H9 (cell line): ENCODE measurements around the gene COL5A3. TPM values are rescaled to one million over a fixed set of nuclear protein-coding genes. Genes with fewer than 3 reads are reported as not detected.

ENCODE experiments used
- DNase-seq: peaks from one replicate; pipeline ENCODE4 v3.0.0-alpha.2; 2017
- H2AFZ ChIP-seq: one replicate; pipeline ENCODE4 v1.6.1; 2013; ENCODE audit warnings: mild to moderate bottlenecking, low read length, control low read depth, moderate library complexity
- H2AK5ac ChIP-seq: 2 replicates; pipeline ENCODE4 v1.6.1; 2013; ENCODE audit warnings: low read length, control low read depth, mixed read lengths; ENCODE audit not compliant: insufficient read length
- H2BK120ac ChIP-seq: one replicate; pipeline ENCODE4 v1.6.1; 2013; ENCODE audit warnings: low read depth, mild to moderate bottlenecking, low read length, control low read depth, inconsistent platforms; ENCODE audit not compliant: poor library complexity, severe bottlenecking
- H2BK12ac ChIP-seq: 2 replicates; pipeline ENCODE4 v1.6.1; 2013; ENCODE audit warnings: low read length, control low read depth, mixed read lengths, low read depth; ENCODE audit not compliant: insufficient read length
- H2BK15ac ChIP-seq: 2 replicates; pipeline ENCODE4 v1.6.1; 2013; ENCODE audit warnings: low read depth, low read length, control low read depth
- H2BK20ac ChIP-seq: one replicate; pipeline ENCODE4 v1.6.1; 2013; ENCODE audit warnings: low read depth, mild to moderate bottlenecking, low read length, control low read depth, inconsistent platforms; ENCODE audit not compliant: poor library complexity, severe bottlenecking
- H2BK5ac ChIP-seq: 2 replicates; pipeline ENCODE4 v1.6.1; 2013; ENCODE audit warnings: low read length, control low read depth, mixed read lengths; ENCODE audit not compliant: insufficient read length
- H3K14ac ChIP-seq: 2 replicates; pipeline ENCODE4 v1.6.1; 2013; ENCODE audit warnings: low read length, control low read depth; ENCODE audit not compliant: insufficient read depth
- H3K18ac ChIP-seq: 2 replicates; pipeline ENCODE4 v1.6.1; 2013; ENCODE audit warnings: low read depth, mild to moderate bottlenecking, mixed read lengths, low read length, control low read depth; ENCODE audit not compliant: insufficient read length
- H3K23ac ChIP-seq: 2 replicates; pipeline ENCODE4 v1.6.1; 2013; ENCODE audit warnings: low read length, control low read depth, mixed read lengths, low read depth; ENCODE audit not compliant: insufficient read length
- H3K23me2 ChIP-seq: 2 replicates; pipeline ENCODE4 v1.6.1; 2013; ENCODE audit warnings: low read depth, mild to moderate bottlenecking, mixed read lengths, low read length, control low read depth; ENCODE audit not compliant: insufficient read length, poor library complexity, severe bottlenecking
- H3K27ac ChIP-seq: 2 replicates; pipeline ENCODE4 v1.5.1; 2013; ENCODE audit warnings: low read length, control low read depth, mixed read lengths, low read depth; ENCODE audit not compliant: insufficient read length
- H3K27me3 ChIP-seq: 2 replicates; pipeline ENCODE4 v1.6.1; 2013; ENCODE audit warnings: low read length, control low read depth, inconsistent platforms; ENCODE audit not compliant: insufficient read depth
- H3K4ac ChIP-seq: 2 replicates; pipeline ENCODE4 v1.6.1; 2013; ENCODE audit warnings: low read depth, mild to moderate bottlenecking, control low read depth, inconsistent platforms, low read length, moderate library complexity
- H3K4me1 ChIP-seq: 2 replicates; pipeline ENCODE4 v1.6.1; 2013; ENCODE audit warnings: low read length, control low read depth, inconsistent platforms; ENCODE audit not compliant: insufficient read depth
- H3K4me2 ChIP-seq: 2 replicates; pipeline ENCODE4 v1.6.1; 2013; ENCODE audit warnings: low read length, control low read depth, mixed read lengths; ENCODE audit not compliant: insufficient read length, insufficient read depth
- H3K56ac ChIP-seq: 2 replicates; pipeline ENCODE4 v1.6.1; 2013; ENCODE audit warnings: low read depth, mild to moderate bottlenecking, mixed read lengths, low read length, control low read depth; ENCODE audit not compliant: insufficient read length
- H3K79me1 ChIP-seq: 2 replicates; pipeline ENCODE4 v1.6.1; 2013; ENCODE audit warnings: low read depth, mild to moderate bottlenecking, moderate library complexity, low read length, control low read depth, inconsistent platforms; ENCODE audit not compliant: insufficient read depth, poor library complexity, severe bottlenecking
- H3K79me2 ChIP-seq: 2 replicates; pipeline ENCODE4 v1.6.1; 2013; ENCODE audit warnings: low read length, control low read depth, inconsistent platforms; ENCODE audit not compliant: insufficient read depth
- H3K9ac ChIP-seq: 2 replicates; pipeline ENCODE4 v1.6.1; 2013; ENCODE audit warnings: low read length, control low read depth, mixed read lengths; ENCODE audit not compliant: insufficient read length; ENCODE audit errors: extremely low read depth
- H3K9me3 ChIP-seq: one replicate; pipeline ENCODE4 v1.6.1; 2013; ENCODE audit warnings: low read depth, low read length, inconsistent platforms; ENCODE audit not compliant: control insufficient read depth
- H3T11ph ChIP-seq: one replicate; pipeline ENCODE4 v1.6.1; 2013; ENCODE audit warnings: mild to moderate bottlenecking, low read length, control low read depth, inconsistent platforms
- H4K20me1 ChIP-seq: one replicate; pipeline ENCODE4 v1.6.1; 2013; ENCODE audit not compliant: control insufficient read depth, insufficient read length, insufficient read depth
- H4K5ac ChIP-seq: 2 replicates; pipeline ENCODE4 v1.6.1; 2013; ENCODE audit warnings: low read depth, mild to moderate bottlenecking, mixed read lengths, low read length, control low read depth; ENCODE audit not compliant: insufficient read length
- H4K8ac ChIP-seq: replicated peaks from 2 replicates; pipeline ENCODE4 v1.6.1; 2013; ENCODE audit warnings: low read length, control low read depth, mixed read lengths, low read depth; ENCODE audit not compliant: insufficient read length
- H4K91ac ChIP-seq: 2 replicates; pipeline ENCODE4 v1.6.1; 2013; ENCODE audit warnings: low read depth, mild to moderate bottlenecking, moderate library complexity, mixed read lengths, low read length, control low read depth; ENCODE audit not compliant: insufficient read length
- H3K27ac Mint-ChIP-seq, 3 experiments: 2 replicates in 2 of 3; 3 replicates in 1 of 3; pipeline ENCODE4 v1.8.0; 2020 to 2021; ENCODE audit warnings: mixed read lengths in 3 of 3, mild to moderate bottlenecking in 1 of 3, moderate library complexity in 1 of 3
- H3K27me3 Mint-ChIP-seq: 2 replicates; pipeline ENCODE4 v1.8.0; 2021; ENCODE audit warnings: low read depth, mild to moderate bottlenecking, moderate library complexity, mixed read lengths
- H3K36me3 Mint-ChIP-seq, 3 experiments: 2 replicates in 2 of 3; 3 replicates in 1 of 3; pipeline ENCODE4 v1.8.0; 2020 to 2021; ENCODE audit warnings: low read depth in 3 of 3, mixed read lengths in 3 of 3; ENCODE audit not compliant: insufficient read depth in 1 of 3
- H3K4me1 Mint-ChIP-seq, 2 experiments: 2 replicates each; pipeline ENCODE4 v1.8.0; 2020; ENCODE audit warnings: mixed read lengths in 2 of 2
- H3K4me3 Mint-ChIP-seq, 2 experiments: 2 replicates in 1 of 2; 3 replicates in 1 of 2; pipeline ENCODE4 v1.8.0; 2020 to 2021; ENCODE audit warnings: mild to moderate bottlenecking in 2 of 2, mixed read lengths in 2 of 2, moderate library complexity in 1 of 2
- H3K9me3 Mint-ChIP-seq, 2 experiments: 2 replicates in 1 of 2; 3 replicates in 1 of 2; pipeline ENCODE4 v1.8.0; 2020; ENCODE audit warnings: mild to moderate bottlenecking in 2 of 2, mixed read lengths in 2 of 2, moderate library complexity in 1 of 2
- CTCF ChIP-seq: fragments of 200-600 bp; sonication (generic); conservative IDR thresholded peaks from 3 replicates; pipeline ENCODE4 v1.8.0; 2021; ENCODE audit warnings: antibody characterized with exemption, mild to moderate bottlenecking
- WGBS: extraction: QIAGEN DNeasy Blood & Tissue Kit; methylation state at CpG from one replicate; pipeline ENCODE4 v1.1.7; 2013; ENCODE audit warnings: missing lambda C conversion rate, low lambda C conversion rate, mixed read lengths; ENCODE audit not compliant: insufficient read length; ENCODE audit errors: extremely low coverage; 5-methylcytosine and 5-hydroxymethylcytosine counted together
- total RNA-seq: library from RNA; stranded (reverse); gene quantifications from 2 replicates; pipeline ENCODE4 v1.2.1, GENCODE V29; 2021

Gene COL5A3
- total RNA-seq, 1 experiment from 2014 or later: 0.72 TPM

DNA sequence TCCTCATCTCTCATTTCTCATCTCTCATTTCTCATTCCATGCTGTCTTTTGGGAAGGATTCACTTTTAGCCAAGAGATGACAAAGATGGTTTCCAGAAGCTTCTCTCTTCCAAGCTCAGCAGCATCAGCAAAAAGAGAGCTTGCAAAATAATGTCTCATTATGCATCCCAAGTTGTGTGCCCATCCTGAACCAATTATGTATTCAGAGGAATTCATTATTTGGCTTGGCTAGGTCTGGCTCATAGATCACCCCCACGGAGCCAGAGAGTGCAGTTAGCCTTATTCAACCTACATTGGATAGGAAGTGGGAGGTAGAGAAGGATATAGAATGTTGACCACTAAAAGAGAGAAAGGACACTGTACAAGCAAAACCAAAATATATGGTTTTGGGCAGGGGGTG is 68.6 kb downstream of the COL5A3 start:
- peaks cover 2% of the 10 kb centered on the region; the same call in 1 of the 2 replicates for H3K27me3 ChIP-seq
- H3K23me2 ChIP-seq: no peaks in the 10 kb centered on the region
- no peak overlapping the region for H4K8ac ChIP-seq
- no peak overlapping the region for H3K56ac ChIP-seq
- H3K79me2 ChIP-seq: no peaks in the 10 kb centered on the region
- H4K5ac ChIP-seq: no peak overlapping the region
- Mint-ChIP-seq H3K27me3 (peaks cover 34% of the 10 kb centered on the region), H3K27ac (no peak overlapping the region), H3K36me3 (peaks cover 0 to 5% (median 2%) of the 10 kb centered on the region in 3 experiments; a peak in 3 of 7 replicates), H3K4me3 (no peak overlapping the region), H3K4me1 (peaks cover 10 to 28% of the 10 kb centered on the region in 2 experiments), H3K9me3 (peaks cover 8 to 13% of the 10 kb centered on the region in 2 experiments)
- no peaks in the 10 kb centered on the region for H3K79me1 ChIP-seq
- no peak overlapping the region for H2BK12ac ChIP-seq
- DNase-seq: no peak
- no peak overlapping the region for H3K9ac ChIP-seq
- H3K9me3 ChIP-seq: no peaks in the 10 kb centered on the region
- H2BK120ac ChIP-seq: no peak overlapping the region
- no peak overlapping the region for H3T11ph ChIP-seq
- H4K20me1 ChIP-seq: no peaks in the 10 kb centered on the region
- no peak overlapping the region for H3K14ac ChIP-seq
- no peak overlapping the region for H2BK5ac ChIP-seq
- H2BK20ac ChIP-seq: no peak overlapping the region
- no peak overlapping the region for H2AFZ ChIP-seq
- H3K4me1 ChIP-seq: peaks cover 2% of the 10 kb centered on the region; the same call in 1 of the 2 replicates
- H4K91ac ChIP-seq: no peak overlapping the region
- no peak overlapping the region for H3K27ac ChIP-seq
- no peak overlapping the region for H3K4me2 ChIP-seq
- no peak overlapping the region for H2BK15ac ChIP-seq
- no CpG with 5 or more reads among the region's 1 CpG for WGBS
- no peak overlapping the region for H3K23ac ChIP-seq
- no peak for TF ChIP-seq CTCF
- no peak overlapping the region for H3K18ac ChIP-seq
- no peak overlapping the region for H3K4ac ChIP-seq
- no peak overlapping the region for H2AK5ac ChIP-seq
